ENCODE data around the gene ACVR2A. TPM values are rescaled to one million over a fixed set of nuclear protein-coding genes. Genes with fewer than 3 reads are reported as not detected.

ACVR2A gene
- polyA plus RNA-seq, 1 of the 3 experiments (the other 2 are of a cell fraction) = 1.6 TPM

- H3K27me3 ChIP-seq (ENCODE audit: insufficient read depth) = no peaks in the 10 kb centered on the region
- POLR2A ChIA-PET = interaction anchor here (0.7 to 1.3 kb wide), 2 partner anchors 65 to 255 kb away, joined by 3 to 4 read pairs; partner anchors contain the start of gene ACVR2A
- no peak for TF ChIP-seq CHD2 (IDR thresholded peaks at IDR 0.05; ENCODE audit: low read length, partially characterized antibody)
- TF ChIP-seq MEF2A (IDR thresholded peaks at IDR 0.05; ENCODE audit: borderline replicate concordance, low read depth) = no peak
- no peak for TF ChIP-seq TCF12 (IDR thresholded peaks at IDR 0.05)
- TF ChIP-seq POLR2AphosphoS5 (IDR thresholded peaks at IDR 0.05; ENCODE audit: low read depth, low read length) = no peak
- TF ChIP-seq, protein P1, sequence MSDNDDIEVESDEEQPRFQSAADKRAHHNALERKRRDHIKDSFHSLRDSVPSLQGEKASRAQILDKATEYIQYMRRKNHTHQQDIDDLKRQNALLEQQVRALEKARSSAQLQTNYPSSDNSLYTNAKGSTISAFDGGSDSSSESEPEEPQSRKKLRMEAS (IDR thresholded peaks at IDR 0.05; ENCODE audit: low read depth) = no peak
- no peak for TF ChIP-seq YY1 (IDR thresholded peaks at IDR 0.05; ENCODE audit: low read depth)
- TF ChIP-seq, protein P2, sequence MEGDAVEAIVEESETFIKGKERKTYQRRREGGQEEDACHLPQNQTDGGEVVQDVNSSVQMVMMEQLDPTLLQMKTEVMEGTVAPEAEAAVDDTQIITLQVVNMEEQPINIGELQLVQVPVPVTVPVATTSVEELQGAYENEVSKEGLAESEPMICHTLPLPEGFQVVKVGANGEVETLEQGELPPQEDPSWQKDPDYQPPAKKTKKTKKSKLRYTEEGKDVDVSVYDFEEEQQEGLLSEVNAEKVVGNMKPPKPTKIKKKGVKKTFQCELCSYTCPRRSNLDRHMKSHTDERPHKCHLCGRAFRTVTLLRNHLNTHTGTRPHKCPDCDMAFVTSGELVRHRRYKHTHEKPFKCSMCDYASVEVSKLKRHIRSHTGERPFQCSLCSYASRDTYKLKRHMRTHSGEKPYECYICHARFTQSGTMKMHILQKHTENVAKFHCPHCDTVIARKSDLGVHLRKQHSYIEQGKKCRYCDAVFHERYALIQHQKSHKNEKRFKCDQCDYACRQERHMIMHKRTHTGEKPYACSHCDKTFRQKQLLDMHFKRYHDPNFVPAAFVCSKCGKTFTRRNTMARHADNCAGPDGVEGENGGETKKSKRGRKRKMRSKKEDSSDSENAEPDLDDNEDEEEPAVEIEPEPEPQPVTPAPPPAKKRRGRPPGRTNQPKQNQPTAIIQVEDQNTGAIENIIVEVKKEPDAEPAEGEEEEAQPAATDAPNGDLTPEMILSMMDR (IDR thresholded peaks at IDR 0.05) = no peak
- TF ChIP-seq RAD21 (IDR thresholded peaks at IDR 0.05; ENCODE audit: low read length) = no peak
- TF ChIP-seq EP300 (IDR thresholded peaks at IDR 0.05; ENCODE audit: borderline replicate concordance in 1 of 2, low read depth in 1 of 2, low read length in 1 of 2) = no peak
- TF ChIP-seq FOSL2 (IDR thresholded peaks at IDR 0.05; ENCODE audit: borderline replicate concordance, low read depth) = no peak
- no peak for TF ChIP-seq RFX5 (IDR thresholded peaks at IDR 0.05; ENCODE audit: low read length)
- TF ChIP-seq, protein P3, sequence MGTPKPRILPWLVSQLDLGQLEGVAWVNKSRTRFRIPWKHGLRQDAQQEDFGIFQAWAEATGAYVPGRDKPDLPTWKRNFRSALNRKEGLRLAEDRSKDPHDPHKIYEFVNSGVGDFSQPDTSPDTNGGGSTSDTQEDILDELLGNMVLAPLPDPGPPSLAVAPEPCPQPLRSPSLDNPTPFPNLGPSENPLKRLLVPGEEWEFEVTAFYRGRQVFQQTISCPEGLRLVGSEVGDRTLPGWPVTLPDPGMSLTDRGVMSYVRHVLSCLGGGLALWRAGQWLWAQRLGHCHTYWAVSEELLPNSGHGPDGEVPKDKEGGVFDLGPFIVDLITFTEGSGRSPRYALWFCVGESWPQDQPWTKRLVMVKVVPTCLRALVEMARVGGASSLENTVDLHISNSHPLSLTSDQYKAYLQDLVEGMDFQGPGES (IDR thresholded peaks at IDR 0.05; ENCODE audit: low read depth, low read length) = no peak
- TF ChIP-seq SIN3A (IDR thresholded peaks at IDR 0.05; ENCODE audit: borderline replicate concordance, low read depth, low read length) = no peak
- TF ChIP-seq USF1 (IDR thresholded peaks at IDR 0.05; ENCODE audit: borderline replicate concordance, low read depth) = no peak
- no peaks in the 10 kb centered on the region for H3K9me3 ChIP-seq
- no peak overlapping the region for H3K9ac ChIP-seq
- no peak overlapping the region for H2AFZ ChIP-seq (ENCODE audit: low read depth)
- H3K9me2 ChIP-seq = no peaks in the 10 kb centered on the region
- WGBS (ENCODE audit: low lambda C conversion rate) = 93% methylated on average over 2 of the region's 2 CpGs
- H3F3A ChIP-seq (replicated peaks; ENCODE audit: insufficient read depth) = peaks cover 5% of the 10 kb centered on the region
- peaks cover 4 to 9% of the 10 kb centered on the region in 2 experiments; a peak in 3 of 4 replicates for H3K4me1 ChIP-seq (ENCODE audit: control insufficient read depth in 1 of 2, insufficient read depth in 2 of 2, low read depth in 1 of 2, low read length in 1 of 2)
- DNase-seq = no peak
- peaks cover 0 to 3% of the 10 kb centered on the region in 2 experiments for H3K36me3 ChIP-seq (replicated peaks in 1 of 2; ENCODE audit: control insufficient read depth in 1 of 2, insufficient read depth in 2 of 2, low read length in 1 of 2)
- no peaks in the 10 kb centered on the region for H4K20me1 ChIP-seq (ENCODE audit: insufficient read depth)
- H3K4me3 ChIP-seq (ENCODE audit: low read depth in 2 of 2, low read length in 1 of 2) = no peak overlapping the region
- H3K79me2 ChIP-seq (ENCODE audit: insufficient read depth) = no peaks in the 10 kb centered on the region
- H3K4me2 ChIP-seq = no peak overlapping the region
- no peak overlapping the region for H3K27ac ChIP-seq (ENCODE audit: low read depth in 2 of 2, low read length in 1 of 2)
- CTCF ChIA-PET = interaction anchor here (0.7 to 2.3 kb wide), 7 partner anchors 21 to 982 kb away, joined by 3 to 13 read pairs (median 3); partner anchors contain the start of gene ACVR2A
Measured at GRCh38 chr2:147909178-147909577, 64.3 kb downstream of the ACVR2A start.

All from SK-N-SH (cell line).